ES-I3 (cell line): ENCODE data around the gene CD96.

Experiments
- H3K36me3 ChIP-seq: 2 replicates; pipeline ENCODE4 v1.6.1; 2013; ENCODE audit warnings: mild to moderate bottlenecking, low read length, control low read depth, moderate library complexity; ENCODE audit not compliant: insufficient read depth
- H3K4me1 ChIP-seq: 2 replicates; pipeline ENCODE4 v1.6.1; 2013; ENCODE audit warnings: mild to moderate bottlenecking, control low read depth, low read length; ENCODE audit not compliant: insufficient read depth
- H3K9ac ChIP-seq: 2 replicates; pipeline ENCODE4 v1.6.1; 2013; ENCODE audit warnings: low read depth, mild to moderate bottlenecking, low read length, moderate library complexity
- H3K9me3 ChIP-seq: 2 replicates; pipeline ENCODE4 v1.6.1; 2013; ENCODE audit warnings: mild to moderate bottlenecking, low read length, moderate library complexity; ENCODE audit not compliant: control insufficient read depth, insufficient read depth

CD96 gene

DNA sequence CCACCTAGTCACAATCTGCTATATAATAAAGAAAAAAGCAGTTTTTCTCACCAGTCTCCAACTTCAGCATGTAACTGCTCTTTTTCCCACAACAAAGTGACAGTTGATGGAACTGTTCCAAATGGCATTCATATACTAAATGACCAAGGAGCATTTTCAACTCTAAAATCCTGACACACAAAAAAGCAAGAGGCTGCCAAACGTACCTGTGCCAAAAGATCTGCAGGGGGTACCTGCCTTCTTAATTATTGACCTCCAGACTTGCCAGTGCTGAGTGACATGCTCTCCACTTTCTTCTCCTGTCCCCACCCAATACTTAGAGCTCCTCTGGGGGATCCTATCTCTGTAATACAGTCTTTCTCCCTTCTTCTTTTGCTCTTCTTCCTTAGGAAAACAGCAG lies 35.1 kb downstream of the CD96 start:
- Histone ChIP-seq H3K9me3 (no peaks in the 10 kb centered on the region), H3K36me3 (no peaks in the 10 kb centered on the region), H3K9ac (no peak overlapping the region), H3K4me1 (no peaks in the 10 kb centered on the region)

DNA sequence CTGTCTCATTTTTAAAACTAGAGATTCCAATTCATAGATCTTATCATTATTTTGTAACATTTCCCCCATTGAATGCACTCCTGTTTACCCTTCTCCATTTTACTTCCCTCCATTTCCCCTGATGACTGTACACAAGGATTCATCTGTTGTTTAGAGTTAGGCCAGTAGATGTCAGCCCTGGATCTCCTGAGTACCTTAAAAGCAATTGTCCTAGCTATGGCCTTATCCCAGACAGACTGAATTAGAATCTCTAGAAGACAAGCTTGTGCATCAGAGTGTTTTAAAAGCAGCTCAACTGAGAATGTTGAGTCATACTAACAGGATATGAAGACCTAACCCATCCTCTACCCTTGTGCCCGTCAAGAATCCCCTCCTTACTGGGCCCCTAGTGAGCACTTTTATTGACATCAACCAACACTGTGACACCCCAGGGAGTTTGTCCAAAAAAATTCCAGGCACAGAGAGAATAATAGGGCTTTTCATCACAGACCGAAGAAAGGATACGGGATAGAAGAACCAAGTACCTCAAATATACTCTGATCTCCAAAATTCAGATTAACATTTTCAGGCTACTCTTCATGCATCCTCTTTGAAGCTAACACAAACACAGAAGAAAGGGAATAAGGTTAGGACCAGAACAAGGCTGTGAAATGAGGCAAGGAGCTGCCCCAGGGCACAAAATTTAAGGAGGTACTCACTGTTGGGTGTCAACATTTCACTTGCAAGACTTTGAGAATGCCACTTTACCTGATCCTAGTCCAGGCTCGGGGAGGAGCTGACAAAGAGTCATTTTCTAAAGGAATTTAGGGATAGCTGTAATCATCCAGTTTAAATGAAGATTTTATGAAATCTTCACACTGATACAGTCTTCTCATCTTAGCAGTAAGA lies 36.0 kb downstream of the CD96 start:
- Histone ChIP-seq H3K9ac (no peak overlapping the region), H3K36me3 (no peaks in the 10 kb centered on the region), H3K9me3 (no peaks in the 10 kb centered on the region), H3K4me1 (no peaks in the 10 kb centered on the region)

DNA sequence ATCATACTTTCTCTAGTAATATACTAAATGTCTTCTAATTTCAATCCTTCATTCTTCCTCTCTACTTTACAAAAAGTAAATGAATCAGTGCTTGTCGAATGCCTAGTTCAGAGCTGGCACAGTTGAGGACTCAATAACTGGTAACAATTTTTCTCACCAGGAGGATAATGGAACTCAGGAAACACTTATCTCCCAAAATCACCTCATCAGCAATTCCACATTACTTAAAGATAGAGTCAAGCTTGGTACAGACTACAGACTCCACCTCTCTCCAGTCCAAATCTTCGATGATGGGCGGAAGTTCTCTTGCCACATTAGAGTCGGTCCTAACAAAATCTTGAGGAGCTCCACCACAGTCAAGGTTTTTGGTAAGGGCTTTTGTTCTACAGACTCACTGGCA lies 36.9 kb downstream of the CD96 start:
- Histone ChIP-seq H3K9me3 (no peaks in the 10 kb centered on the region), H3K4me1 (no peaks in the 10 kb centered on the region), H3K9ac (no peak overlapping the region), H3K36me3 (no peaks in the 10 kb centered on the region)

DNA sequence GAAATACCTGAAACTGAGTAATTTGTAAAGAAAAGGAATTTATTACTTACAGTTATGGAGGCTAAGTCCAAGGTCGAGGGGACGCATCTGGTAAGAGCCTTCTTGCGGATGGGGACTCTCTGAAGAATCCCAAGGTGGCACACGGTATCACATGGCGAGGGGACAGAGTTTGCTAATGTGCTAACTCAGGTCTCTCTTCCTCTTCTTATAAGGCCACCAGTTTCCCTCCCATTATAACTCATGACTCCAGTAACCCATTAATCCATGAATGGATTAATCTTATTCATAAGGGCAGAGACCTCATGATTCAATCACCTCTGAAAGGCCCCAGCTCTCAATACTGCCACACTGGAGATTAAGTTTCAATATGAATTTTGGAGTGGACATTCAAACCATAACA lies 37.5 kb downstream of the CD96 start:
- Histone ChIP-seq H3K4me1 (no peaks in the 10 kb centered on the region), H3K9ac (no peak overlapping the region), H3K36me3 (no peaks in the 10 kb centered on the region), H3K9me3 (no peaks in the 10 kb centered on the region)

DNA sequence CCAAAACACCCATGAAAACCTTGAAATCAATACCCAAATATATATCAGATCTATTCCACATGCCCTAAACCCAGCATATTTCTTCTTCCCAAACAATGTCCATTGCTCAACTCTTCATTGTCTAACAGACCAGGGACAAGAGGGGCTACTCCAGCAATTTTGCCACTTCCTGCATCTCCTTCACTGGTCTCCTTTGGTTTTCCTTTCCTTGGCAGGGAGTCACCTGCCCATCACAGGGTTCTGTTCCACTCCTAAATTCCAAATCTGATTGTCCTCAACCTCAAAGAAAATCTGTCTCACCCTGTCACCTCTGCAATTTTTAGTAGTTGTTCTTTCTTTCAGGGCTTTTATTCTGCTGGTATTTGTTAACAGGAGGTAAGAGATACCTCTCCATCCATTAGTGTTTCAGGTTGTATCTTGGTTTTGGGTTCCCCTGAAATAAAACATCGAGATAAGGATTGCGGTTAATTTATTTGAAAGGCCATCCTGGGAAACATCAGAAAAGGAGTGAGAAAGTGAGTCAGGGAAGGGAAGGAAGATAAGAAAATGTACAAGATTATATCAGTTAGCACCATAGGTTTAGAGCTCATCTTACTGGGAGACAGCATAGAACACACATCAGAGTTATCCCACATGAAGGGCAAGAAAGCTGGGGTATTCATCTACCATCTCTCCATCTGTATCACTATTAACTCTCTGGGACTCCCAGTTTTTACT lies 39.6 kb downstream of the CD96 start:
- Histone ChIP-seq H3K9me3 (no peaks in the 10 kb centered on the region), H3K36me3 (no peaks in the 10 kb centered on the region), H3K9ac (no peak overlapping the region), H3K4me1 (no peaks in the 10 kb centered on the region)

DNA sequence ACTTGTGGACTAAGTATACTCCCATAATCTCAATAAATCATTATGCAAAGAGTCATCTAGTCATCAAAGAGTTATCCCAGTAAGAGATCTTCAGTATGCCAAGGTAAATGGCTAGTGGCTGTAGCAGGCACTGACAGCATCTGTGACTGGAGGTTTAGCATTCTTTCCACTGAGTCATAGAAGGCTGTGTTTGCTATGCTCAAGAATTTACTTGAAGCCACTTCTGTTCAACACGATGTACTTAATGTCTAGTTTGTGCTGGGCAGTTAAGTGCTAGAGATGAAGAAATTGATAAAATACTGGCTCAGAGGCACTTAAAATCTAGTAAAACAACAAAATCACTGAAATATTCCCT lies 40.1 kb downstream of the CD96 start:
- no peak overlapping the region for H3K9ac ChIP-seq
- H3K36me3 ChIP-seq = no peaks in the 10 kb centered on the region

DNA sequence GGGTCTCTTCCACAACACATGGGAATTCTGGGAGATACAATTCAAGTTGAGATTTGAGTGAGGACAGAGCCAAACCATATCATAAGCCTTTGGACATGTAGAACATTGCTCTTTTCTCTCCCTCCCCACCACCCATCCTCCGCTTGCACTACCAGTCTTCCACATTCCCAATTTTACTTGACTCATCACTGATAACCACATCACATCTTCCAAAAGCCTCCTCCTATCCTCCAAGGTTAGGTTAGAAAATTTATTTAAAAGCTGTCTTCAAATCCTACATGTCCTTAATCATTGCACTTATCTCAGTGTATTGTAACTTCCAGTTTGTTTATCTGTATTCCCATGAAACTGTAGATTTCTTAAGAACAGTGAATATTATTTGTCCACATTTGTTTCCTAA lies 42.7 kb downstream of the CD96 start:
- no peaks in the 10 kb centered on the region for H3K9me3 ChIP-seq
- no peaks in the 10 kb centered on the region for H3K36me3 ChIP-seq
- no peaks in the 10 kb centered on the region for H3K4me1 ChIP-seq
- H3K9ac ChIP-seq = no peak overlapping the region

More for the DNA sequence above, 40.1 kb downstream of the CD96 start:
- no peaks in the 10 kb centered on the region for H3K9me3 ChIP-seq
- no peaks in the 10 kb centered on the region for H3K4me1 ChIP-seq

DNA sequence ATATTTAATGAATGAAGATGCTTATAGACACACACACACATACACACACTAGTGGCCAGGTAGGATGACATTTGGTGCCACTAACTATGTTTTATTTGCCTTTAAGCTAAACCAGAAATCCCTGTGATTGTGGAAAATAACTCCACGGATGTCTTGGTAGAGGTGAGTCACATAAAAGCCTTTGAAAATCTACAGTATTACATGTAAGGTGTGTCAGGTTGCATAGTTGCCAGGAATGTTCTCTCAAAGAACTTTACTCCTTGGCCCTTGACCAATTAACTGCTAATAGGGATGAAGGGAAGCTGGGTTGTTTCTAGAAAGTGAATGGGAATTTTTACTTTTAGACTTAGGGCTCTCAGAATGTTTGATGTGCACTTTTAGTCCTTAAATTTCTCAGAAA lies 43.2 kb downstream of the CD96 start:
- Histone ChIP-seq H3K9ac (no peak overlapping the region), H3K4me1 (peaks cover 5% of the 10 kb centered on the region), H3K36me3 (no peaks in the 10 kb centered on the region), H3K9me3 (no peaks in the 10 kb centered on the region)

DNA sequence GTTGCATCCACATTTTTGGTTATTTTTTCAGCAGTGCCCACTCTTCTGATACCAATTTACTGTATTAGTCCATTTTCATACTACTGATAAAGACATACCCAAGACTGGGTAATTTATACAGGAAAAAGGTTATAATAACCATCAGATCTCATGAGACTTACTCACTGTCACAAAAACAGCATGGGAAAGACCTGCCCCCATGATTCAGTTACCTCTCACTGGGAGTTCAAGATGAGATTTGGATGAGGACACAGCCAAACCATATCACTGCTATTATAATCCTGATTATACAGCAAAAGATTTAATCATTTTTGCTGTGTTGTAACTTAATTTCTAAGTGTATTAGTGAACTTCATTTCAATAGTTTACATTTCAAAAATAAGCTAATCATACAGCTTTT lies 46.5 kb downstream of the CD96 start:
- H3K9me3 ChIP-seq = no peaks in the 10 kb centered on the region
- peaks cover 7% of the 10 kb centered on the region for H3K4me1 ChIP-seq
- H3K9ac ChIP-seq = no peak overlapping the region
- H3K36me3 ChIP-seq = no peaks in the 10 kb centered on the region

DNA sequence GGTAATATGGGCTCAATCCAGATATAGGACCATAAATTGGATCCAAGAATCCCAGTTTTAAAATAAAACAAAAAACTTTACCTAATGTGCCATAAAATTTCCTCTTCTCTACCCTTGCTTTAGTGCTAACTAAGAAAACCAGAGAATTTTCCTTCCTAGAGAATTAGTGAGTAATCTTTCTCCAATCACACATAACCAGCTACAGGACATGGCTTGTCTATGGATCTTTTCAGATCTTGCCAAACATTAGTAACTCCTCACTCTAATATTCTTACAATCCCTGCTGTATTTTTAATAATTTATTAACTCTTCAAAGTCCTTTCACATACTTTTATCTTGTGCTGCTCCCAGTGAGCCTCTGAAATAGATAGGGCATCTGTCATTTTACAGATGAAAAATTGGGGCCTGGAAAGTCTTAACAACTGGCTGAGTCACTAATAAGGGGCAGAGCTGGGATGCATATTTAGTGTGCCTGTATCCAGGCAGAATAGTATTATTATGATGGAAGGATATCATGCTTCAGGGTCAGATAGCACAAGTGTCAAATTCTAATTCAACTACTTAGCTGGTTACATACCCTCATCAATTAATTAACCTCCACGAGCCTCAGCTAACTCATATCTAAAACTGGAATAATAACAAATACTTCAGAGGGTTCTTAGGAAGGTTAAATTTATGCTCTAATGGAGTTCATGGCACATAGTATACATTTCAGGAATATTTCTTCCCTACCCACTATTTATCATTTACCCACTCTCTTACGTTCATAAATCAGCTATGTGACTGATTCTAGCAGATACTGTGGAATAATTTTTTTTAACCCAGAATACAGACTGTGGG lies 47.5 kb downstream of the CD96 start:
- Histone ChIP-seq H3K9ac (no peak overlapping the region), H3K36me3 (no peaks in the 10 kb centered on the region), H3K4me1 (peaks cover 7% of the 10 kb centered on the region), H3K9me3 (no peaks in the 10 kb centered on the region)

DNA sequence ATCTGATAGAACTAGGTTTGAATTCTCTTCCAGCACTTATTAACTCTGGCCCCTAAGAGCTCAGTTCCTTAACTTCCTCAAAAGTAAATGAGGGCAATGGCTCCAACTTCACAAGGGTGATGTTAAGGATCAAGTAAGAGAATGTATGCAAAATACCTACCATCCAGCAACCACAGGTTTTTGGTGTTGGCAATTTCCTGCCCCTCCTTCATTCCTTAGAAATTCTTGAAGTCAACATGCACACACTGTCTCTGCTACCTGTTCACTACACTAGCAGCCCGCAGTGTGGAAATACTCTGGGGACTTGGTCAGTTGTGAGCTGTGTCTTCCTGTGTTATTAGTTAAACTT lies 48.1 kb downstream of the CD96 start:
- Histone ChIP-seq H3K9ac (no peak overlapping the region), H3K4me1 (peaks cover 7% of the 10 kb centered on the region)

DNA sequence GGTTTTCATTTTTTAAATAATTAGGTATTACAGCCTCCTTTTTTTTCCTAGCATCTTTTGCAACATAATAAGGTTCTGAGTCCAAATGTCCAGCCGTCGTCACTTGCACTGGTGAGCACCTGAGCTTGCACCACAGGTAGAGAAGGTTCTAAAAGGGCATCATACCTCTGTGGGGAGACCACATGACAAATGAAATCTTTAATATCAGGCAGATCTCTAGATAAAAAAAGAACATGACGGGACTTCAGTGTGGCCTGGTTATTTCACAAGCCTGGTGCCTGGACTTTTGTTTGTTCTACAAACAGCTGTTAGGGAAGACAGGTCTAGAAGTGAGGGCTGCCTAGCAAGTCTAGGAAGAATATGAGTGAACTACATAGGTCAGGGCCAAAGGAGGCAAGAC lies 49.6 kb downstream of the CD96 start:
- Histone ChIP-seq H3K4me1 (peaks cover 7% of the 10 kb centered on the region), H3K36me3 (no peaks in the 10 kb centered on the region), H3K9me3 (no peaks in the 10 kb centered on the region), H3K9ac (no peak overlapping the region)

More for the DNA sequence above, 48.1 kb downstream of the CD96 start:
- Histone ChIP-seq H3K36me3 (no peaks in the 10 kb centered on the region), H3K9me3 (no peaks in the 10 kb centered on the region)

DNA sequence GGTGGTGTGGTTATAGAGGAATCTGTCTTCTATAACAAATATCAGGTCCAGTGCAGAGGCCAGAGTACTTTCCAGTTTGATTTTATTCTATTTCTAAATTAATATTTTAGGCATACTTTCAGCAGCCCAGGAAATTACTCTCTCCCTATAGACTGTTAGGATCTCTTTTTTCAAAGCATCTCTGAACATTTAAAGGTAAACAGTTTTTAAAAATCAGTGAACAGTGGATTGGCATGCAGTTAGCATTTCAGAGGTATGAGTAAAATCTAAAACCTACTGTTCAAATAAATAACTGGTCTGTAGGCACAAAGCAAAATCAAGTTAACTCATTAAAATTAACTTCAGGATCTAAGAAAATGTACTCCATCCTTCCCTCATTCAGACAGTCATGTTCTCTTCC lies 50.1 kb downstream of the CD96 start:
- Histone ChIP-seq H3K9me3 (no peaks in the 10 kb centered on the region), H3K36me3 (no peaks in the 10 kb centered on the region), H3K9ac (no peak overlapping the region), H3K4me1 (peaks cover 7% of the 10 kb centered on the region)

DNA sequence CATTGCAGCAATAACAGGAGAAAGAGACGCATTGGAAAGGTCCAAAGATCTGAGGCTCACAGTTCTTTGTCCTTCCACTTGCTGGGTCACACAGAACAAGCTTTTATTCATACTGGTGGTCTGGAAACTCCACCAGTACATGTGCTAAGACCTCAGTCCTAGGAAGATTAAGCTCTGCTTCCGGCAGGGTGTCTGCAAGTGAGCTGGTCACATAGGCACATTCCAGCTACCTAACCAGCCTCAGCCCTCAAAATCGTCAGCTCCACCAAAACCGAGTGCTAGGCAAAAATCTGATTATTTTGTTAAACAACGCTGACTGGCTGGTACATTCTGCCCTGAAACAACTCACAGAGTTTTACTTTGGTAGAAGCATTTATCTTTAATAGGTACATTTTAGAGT lies 50.9 kb downstream of the CD96 start:
- H3K9ac ChIP-seq = no peak overlapping the region
- H3K36me3 ChIP-seq = no peaks in the 10 kb centered on the region
- no peaks in the 10 kb centered on the region for H3K9me3 ChIP-seq
- H3K4me1 ChIP-seq = peaks cover 7% of the 10 kb centered on the region
